GM03348 (cell line): ENCODE data around the gene SLC25A24.
"Not testable (repeated sequence)": the region's sequence is repeated elsewhere in the genome, so short reads cannot be mapped to it uniquely, and the experiment has no call there.

Experiments used
- DNase-seq: peaks from one replicate; pipeline ENCODE4 v3.0.0; 2012; ENCODE audit warnings: low spot score

Gene SLC25A24

DNA sequence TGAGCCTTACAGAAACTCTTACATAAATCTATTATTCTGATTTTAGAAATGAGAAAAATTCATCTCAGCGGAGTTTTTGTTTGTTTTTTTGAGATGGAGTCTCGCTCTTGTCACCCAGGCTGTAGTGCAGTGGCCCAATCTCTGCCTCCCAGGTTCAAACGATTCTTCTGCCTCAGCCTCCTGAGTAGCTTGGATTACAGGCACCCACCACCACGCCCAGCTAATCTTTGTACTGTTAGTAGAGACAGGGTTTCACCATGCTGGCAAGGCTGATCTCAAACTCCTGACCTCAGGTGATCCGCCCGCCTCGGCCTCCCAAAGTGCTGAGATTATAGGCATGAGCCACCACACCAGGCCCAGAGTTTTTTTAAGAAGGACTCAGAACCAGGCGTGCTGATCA is 60.6 kb downstream of the SLC25A24 start:
- DNase-seq = not testable (repeated sequence)

DNA sequence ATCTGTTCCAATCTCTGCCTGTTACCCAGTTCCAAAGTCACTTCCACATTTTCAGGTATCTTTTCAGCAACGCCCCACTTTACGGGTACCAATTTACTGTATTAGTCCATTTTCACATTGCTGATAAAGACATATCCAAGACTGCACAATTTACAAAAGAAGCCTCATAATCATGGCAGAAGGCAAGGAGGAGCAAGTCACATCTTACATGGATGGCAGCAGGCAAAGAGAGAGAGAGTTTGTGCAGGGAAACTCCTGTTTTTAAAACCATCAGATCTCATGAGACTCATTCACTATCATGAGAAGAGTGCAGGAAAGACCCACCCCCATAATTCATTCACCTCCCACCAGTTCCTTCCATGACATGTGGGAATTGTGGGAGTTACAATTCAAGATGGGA is 67.0 kb downstream of the SLC25A24 start:
- not testable (repeated sequence) for DNase-seq

DNA sequence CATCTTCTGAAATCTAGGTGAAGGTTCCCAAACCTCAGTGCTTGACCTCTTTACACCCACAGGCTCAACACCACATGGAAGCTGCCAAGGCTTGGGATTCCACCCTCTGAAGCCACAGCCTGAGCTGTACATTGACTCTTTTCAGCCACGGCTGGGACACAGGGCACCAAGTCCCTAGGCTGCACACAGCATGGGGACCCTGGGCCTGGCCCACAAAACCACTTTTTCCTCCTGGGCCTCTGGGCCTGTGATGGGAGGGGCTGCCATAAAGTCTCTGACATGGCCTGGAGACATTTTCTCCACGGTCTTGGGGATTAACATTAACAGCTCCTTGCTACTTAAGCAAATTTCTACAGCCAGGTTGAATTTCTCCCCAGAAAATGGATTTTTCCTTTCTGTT is 67.8 kb downstream of the SLC25A24 start:
- not testable (repeated sequence) for DNase-seq

DNA sequence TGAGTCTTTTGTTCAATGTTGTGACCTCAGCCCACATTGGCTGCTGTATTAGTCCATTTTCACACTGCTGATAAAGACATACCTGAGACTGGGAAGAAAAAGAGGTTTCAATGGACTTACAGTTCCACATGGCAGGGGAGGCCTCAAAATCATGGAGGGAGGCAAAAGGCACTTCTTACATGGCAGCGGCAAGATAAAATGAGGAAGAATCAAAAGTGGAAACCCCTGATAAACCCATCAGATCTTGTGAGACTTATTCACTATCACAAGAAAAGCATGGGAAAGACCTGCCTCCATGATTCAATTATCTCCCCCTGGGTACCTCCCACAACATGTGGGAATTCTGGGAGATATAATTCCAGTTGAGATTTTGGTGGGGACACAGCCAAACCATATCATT is 68.9 kb downstream of the SLC25A24 start:
- DNase-seq = not testable (repeated sequence)

DNA sequence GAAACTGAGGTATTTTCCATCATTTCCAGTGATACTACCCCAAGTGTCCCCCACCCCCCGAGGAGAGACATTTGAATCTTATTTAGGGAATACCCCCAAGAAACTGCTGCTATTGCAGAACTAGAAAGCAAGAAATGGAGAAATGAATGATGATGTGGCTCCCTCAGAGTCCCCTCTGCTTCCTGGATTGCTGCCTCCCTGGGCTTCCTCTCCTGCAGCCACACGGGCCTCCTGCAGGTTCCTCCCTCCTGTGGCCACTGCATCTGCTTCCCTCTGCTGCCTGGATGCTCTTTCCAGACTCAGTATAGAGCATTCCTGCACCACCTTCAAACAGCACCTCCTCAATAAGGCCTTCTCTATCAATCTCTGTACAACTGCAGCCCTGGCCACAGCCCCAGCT is 69.3 kb downstream of the SLC25A24 start:
- no peak for DNase-seq

DNA sequence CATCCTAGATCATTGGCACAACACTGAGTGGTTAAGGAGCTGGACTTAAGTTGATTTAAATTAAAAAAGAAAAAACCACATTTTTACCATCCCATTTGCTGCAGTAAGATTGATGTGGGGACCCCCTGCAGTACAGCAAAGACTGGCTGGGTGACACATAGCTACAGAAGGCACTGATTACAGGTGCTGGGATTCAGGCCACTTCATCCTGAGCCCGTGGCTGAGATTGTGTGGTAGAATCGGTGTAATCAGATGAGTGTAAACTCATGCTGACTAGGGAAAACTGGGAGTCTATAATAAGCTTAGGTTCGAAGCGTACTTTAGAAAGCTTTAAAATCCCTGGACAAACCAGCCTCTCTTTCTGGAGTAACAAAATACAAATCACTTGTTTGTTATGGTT is 70.1 kb downstream of the SLC25A24 start:
- DNase-seq = no peak

DNA sequence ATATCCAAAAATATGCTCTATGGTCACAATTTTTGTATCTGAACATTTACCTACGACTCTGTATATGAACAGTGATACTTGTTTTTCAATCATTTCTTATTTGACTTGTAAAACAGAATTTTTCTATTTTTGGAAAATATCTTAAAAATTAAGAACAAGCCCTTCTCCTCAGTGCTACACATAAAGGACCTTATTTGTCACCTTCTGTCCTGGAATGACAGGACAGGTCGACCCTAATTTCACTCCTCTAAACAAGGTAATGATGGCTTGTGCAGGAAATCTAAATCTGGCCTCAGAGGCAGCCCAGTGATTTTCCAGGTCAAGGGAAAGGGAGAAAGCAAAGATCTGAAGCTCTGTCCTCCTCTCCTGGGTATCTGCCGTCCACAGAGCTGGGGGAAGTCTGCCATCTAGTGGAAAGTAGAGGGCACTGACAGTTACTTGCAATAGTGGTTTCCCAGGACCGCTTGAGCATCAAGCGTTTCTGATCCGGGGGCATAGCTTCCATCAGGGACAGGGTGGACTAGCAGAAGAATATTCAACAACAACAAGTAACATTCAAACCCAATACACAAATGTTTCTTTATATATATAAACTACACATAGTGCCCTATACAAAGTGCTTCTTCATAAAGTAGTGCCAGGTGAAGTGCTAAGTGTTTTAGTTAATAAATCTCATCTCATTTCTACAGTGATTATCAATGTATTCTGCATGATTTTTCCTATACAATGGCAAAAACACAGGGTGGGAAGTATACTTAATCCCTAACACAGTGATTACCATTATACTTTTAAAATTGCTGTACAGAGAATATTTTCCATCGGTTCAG is 74.6 kb downstream of the SLC25A24 start:
- DNase-seq = peak; percentile 84

DNA sequence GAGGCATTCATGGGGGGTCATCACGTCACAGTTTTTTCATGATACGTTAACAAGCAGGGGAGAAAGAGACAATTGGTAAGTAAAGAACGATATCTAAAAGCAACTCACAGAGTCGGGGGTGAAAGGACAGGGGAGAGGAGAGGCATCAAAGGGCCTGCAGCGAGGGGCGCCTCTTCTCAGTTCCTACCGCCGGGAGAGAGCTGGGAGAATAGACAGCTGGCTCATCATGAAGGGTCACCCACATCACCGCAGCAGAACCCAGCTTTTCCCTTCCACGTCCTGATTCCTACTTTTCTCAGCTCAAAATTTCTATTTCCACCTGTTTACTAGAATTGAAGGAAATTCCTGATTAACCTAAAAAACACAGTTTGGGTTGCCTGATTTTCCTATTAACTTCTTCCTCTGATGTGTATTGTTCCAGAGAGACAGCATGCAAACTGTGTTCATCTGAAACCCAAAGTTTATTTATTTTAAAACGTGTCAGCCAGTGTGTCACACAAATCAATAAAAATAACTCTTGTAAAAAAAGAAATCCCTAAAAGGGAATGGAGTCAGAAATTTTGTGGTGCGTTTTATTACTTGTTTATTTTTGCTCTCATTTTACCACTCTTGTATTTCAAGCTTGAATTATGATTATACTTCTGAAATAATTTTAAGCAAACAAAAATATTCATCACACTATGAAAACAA is 75.4 kb downstream of the SLC25A24 start:
- DNase-seq = no peak

DNA sequence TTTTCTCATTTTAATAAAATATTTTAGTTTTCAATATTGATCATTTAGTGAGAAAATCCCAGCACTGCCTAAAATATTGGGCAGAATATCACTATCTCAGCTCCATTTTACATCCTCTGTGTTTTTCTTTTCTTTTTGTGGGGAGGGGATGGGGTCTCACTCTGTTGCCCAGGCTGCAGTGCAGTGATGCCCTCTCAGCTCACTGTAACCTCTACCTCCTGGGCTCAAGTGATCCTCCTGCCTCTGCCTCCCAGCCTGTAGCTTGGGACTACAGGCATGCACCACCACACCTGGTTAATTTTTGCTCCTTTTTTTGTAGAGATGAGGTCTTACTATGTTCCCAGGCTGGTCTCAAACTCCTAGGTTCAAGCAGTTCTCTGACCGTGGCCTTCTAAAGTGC is 76.1 kb downstream of the SLC25A24 start:
- DNase-seq = no peak

DNA sequence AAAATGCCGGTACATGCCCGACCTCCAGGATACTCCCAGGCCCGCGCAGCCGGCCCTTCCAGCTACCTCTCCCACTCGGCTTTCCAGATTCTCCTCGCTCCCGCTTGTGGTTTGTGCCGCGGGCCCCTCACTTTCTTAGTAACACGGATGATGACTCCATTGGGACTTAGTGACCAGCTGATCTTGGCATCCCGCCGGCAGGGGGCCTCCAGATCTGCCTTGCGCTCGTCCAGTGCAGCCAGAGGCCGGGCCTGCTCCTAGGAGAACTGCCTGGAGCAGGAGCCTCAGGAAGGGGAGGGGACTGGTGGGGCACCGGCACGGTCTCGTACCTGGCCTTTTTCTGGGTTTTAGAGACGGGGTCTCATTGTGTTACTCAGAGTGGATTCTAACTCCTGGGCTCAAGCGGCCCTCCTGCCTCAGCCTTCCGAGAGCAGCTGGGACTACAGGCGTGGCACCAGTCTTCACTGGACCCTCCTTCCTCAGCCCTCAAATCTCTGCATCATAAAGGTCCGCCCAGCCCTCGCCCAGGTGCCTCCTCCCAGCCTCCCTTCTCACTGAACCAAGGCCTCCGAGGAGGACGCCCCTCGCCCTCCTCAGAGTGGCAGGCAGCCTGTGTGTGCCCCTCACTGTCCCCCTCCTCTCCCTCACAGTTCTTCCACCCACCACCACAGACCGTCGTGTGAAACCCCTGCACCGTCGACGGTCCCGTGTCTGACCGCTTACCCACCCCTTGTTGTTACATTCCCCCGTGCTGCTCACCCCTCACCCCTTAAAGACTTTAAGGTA is 78.6 kb downstream of the SLC25A24 start:
- DNase-seq = no peak

DNA sequence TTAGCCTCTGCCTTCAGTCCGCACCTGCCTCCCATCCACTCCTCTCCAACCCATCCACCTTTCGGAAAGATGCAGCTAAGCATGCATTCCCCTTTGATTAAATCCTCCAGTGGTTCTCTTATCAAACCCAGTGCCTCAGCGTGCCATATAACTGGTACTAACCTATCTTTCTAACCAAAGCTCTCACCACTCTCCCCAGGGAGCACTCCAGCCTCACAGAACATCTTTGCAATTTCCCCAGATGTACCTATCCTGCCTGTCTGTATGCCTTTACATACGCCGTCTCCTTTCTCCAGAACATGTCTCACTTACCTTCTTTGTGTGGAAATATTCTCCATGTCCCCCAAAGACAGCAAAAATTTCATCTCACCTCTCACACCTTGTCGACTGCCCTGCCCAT is 80.0 kb downstream of the SLC25A24 start:
- DNase-seq = no peak

DNA sequence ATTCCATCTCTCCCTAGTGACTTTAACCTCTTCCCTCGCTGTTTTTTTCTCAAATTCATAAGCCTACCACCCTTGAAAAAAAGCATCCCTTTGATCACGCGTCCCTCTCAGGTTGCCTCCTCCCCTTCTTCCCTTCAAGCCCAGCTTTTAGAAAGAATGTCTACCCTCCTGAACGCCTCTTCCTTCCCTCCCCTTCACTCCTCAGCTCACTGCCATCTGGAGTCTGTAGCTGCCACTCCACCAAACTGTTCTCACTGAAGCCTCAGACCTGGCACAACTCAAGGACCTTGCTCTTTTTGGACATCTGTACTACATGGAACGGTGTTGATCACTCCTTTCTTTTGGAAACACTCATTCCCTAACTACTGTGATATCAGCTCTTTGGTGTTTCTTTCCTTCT is 80.6 kb downstream of the SLC25A24 start:
- DNase-seq = no peak

DNA sequence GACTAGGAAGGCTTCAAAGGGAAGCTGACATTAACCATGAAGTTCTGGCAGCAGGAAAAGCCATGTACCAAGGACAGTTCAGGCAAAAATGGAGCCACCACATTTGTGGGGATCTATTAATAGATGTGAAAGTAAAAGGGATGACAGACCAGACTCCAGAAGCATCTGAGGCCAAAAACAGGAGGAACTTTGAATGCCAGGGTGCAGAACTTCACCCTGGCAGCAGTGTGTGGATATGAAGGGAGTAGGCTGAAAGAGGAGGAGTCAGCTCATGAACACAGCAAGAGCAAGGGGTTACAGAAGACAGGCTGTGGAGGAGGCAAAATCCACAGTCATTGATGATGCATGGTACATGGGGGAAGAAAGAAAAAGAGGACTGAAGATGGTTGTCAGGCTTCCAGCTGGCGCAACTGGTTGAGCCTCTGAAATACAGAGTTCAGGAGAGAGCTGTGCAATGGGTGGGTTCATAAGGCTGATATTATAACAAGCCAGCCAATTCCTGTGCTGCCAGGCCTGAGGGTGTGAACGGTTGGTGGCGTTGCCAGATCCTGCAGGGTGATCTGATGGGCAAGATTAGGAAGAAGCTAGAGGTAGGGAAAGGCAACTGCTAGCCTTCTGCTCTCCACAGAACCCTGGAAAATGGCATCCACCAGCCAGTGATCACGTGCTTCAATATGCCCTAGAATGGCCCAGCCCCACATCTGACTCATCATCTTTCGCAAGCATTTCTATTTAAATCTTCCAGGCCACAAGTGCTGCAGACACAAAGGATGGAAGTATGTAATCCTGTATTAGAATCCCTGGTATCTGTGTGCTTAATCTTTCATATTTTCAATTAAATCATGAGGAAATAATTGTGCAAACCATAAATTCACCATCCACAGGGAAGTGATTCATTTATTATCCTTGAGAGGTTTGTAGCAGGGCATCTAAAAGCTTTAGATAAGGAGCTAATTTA is 81.9 kb downstream of the SLC25A24 start:
- DNase-seq = peak; percentile 18

DNA sequence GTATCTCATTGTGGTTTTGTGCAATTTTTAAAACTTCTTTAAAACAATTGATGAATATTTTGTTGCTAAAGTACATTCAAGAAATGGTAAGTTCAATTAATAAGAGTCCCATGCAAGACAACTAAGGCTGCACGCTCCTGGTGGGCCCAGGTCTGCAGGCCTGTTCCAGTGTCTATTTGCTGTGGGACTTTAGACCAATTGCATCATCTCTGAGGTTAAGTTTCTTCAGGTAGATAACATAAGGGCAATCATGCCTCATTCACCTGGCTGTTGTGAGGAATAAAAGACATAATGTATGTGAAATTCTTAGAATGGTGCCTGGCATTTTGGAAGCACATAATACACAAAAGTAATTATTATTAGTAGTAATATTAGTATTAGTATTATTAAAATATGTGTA is 82.9 kb downstream of the SLC25A24 start:
- DNase-seq = no peak

DNA sequence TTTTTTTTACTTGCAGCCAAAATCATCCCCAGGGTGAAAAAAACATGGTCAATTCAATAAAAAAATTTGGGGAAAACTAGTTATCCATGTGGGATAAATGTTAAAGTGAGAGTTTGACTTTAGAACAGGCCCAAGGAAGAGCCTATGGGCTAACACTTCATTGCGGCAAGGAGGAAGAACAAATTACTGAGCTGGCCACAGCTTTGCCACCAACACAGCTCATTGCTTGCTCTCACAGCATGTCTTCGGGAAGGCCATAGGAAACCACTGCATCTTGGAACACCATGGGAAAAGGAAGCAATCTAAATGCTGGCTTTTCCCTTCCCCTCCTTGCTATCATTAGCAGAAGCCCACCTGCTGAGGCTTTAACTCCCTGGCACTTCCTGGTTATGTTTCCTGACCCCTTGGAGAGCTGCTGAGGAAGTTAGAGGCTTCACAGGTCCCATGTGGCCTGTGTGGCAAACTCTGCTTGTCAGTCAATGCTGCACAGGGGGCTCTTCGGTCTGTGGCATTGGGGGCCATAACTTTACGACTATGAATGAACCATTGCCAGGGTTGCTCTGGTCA is 86.0 kb downstream of the SLC25A24 start:
- DNase-seq = no peak

DNA sequence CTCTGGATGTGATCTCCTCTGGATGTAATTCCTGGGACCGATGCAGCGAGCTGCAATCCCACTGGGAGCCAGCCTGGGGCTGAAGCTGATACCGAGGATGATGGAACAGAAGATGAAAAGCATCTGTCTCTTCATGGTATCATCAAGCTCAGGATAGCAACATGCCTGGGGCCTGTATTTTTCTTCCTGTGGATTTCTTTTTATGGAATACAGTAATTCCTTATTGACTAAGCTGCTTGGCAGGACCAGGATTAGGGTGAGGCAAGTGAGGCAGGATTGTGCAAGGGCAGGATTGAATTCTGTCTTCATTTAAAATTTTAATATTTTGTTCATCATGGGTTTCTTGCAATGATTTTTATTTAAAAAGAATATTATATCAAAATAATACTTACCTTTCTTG is 86.6 kb downstream of the SLC25A24 start:
- peak; percentile 27 for DNase-seq

DNA sequence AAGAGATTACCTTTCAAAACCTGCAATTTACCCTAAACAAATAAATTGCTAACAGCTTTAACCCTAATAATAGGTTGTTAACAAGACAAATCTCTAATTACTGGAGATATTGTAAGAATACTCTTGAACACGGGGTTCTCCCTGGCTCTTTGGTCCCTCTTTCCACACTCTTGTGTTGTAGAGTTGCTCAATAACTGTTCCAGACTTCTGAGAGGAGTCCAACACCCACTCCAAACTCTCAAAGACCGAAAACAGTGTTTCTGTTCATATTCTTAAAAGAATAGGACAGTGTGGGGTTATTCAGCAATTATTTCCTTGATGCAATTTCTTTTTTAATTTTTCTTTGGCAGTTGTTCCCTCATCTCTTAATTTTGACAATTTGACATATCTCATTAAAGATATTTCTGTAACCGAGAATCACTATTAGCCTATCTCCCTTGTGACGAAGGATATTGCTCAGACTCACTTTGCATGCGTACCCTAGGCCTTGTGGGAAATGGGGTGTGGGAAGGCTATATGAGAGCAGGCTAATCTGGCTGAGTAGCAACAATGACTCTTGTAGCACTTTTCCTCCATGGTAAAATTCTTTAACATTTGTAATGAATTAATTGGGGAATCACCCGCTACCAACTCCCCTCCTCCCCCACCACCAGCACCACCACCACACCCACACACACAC is 90.7 kb downstream of the SLC25A24 start:
- no peak for DNase-seq

DNA sequence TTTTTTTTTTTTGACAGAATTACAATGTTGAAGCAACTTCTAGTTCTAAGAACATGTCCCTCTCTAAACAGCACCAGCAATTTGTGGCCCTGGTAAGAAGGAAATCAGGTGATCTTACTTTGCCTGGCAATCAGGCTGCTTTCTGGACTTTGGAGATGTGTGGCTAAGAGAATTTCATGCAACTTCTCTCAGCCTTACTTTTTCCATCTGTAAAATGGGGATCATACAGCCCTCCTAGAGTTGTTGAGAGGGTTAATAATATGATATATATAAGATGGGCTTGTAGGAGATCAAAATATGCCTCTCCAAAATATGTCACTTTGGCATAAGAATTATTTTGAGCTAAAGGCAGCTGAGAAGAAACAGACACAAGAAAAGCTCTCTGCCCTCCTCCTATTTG is 92.0 kb downstream of the SLC25A24 start:
- no peak for DNase-seq

DNA sequence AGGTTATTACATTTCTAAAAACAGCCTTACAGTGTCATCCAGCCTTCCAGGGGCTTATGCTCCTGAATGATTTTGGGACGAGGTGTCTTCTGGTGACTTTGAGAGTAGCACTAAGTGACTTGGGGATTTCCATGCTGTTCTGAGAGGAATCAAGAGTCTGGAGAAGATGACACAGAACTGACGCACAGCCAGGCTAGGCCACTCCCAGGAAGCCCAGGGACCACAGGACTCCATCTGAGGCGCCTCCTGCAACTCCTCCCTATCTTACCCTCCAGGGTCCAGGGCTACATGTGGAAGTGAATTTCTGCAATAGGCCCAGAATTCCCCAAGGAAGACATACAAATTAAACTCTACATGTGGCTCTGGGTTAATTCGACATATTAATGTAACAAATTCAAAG is 92.5 kb downstream of the SLC25A24 start:
- DNase-seq = peak; percentile 50

DNA sequence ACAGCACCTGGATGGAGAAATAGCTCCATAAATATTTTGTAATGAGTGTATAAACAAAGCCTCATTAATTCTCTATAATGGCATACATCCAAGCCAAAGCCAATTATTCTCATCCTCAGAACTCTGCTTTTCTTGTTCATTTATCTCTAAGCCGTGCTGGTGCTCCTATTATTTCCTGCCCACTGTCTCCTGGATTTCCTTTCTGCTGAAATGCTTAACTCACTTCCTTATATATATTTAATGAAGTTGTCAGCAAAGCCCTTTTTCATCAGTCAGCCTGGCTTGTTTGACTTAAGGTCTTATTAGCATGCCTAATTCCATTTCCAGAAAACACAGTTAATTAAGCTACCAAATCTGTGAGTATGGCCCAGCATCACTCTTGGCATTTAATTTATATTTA is 93.4 kb downstream of the SLC25A24 start:
- DNase-seq = no peak

DNA sequence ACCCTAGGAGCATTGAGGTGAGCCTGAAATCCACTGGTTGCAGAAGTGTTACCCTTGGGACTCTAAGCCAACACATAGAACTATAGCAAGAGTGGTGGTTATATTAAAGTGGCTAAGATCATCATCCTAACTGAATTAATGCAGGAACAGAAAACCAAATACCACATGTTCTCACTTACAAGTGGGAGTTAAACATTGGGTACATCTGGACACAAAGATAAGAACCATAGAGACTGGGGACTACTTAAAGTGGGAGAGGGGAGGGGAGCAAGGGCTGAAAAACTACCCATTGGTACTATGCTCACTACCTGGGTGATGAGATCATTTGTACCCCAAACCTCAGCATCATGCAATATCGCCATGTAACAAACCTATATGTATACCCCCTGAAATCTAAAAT is 100.0 kb downstream of the SLC25A24 start:
- no peak for DNase-seq
